Muscle layer of duodenum (tissue), 2 donors: ENCODE measurements around the gene MORN4.

Source experiments
- H3K27ac ChIP-seq: one replicate; pipeline ENCODE4 v1.7.0; 2013; ENCODE audit warnings: mild to moderate bottlenecking, low read length
- H3K27me3 ChIP-seq: one replicate; pipeline ENCODE4 v1.7.0; 2013; ENCODE audit warnings: low read depth, mild to moderate bottlenecking, control low read depth, low read length
- H3K36me3 ChIP-seq, 2 donors: one replicate each; pipeline ENCODE4 v1.7.0; 2013; ENCODE audit warnings: low read length in 2 of 2, control low read depth in 1 of 2, mild to moderate bottlenecking in 1 of 2; ENCODE audit not compliant: insufficient read depth in 2 of 2, control insufficient read depth in 1 of 2
- H3K4me1 ChIP-seq, 2 donors: one replicate each; pipeline ENCODE4 v1.7.0; 2013; ENCODE audit warnings: low read length in 2 of 2, mild to moderate bottlenecking in 2 of 2, control low read depth in 1 of 2, moderate library complexity in 1 of 2; ENCODE audit not compliant: insufficient read depth in 2 of 2, control insufficient read depth in 1 of 2
- H3K4me3 ChIP-seq, 2 donors: one replicate each; pipeline ENCODE4 v1.7.0; 2013; ENCODE audit warnings: low read length in 2 of 2, low read depth in 1 of 2, mild to moderate bottlenecking in 1 of 2
- H3K9me3 ChIP-seq, 2 donors: one replicate each; pipeline ENCODE4 v1.7.0; 2013; ENCODE audit warnings: low read length in 2 of 2, control low read depth in 1 of 2, mild to moderate bottlenecking in 1 of 2; ENCODE audit not compliant: control insufficient read depth in 1 of 2
- donor health status: healthy.

MORN4 gene

GRCh38 chr10:97570146-97570788 is 63.0 kb downstream of the MORN4 start:
- Histone ChIP-seq H3K4me3 (no peak overlapping the region), H3K27me3 (no peaks in the 10 kb centered on the region), H3K27ac (no peak overlapping the region)

GRCh38 chr10:97567891-97568290 is 65.4 kb downstream of the MORN4 start:
- Histone ChIP-seq H3K36me3 (peaks cover 5 to 27% of the 10 kb centered on the region in 2 donors), H3K27me3 (no peaks in the 10 kb centered on the region), H3K9me3 (no peaks in the 10 kb centered on the region), H3K4me1 (peaks cover 0 to 7% of the 10 kb centered on the region in 2 donors), H3K4me3 (no peak overlapping the region), H3K27ac (no peak overlapping the region)

More at GRCh38 chr10:97570146-97570788, 63.0 kb downstream of the MORN4 start:
- Histone ChIP-seq H3K9me3 (no peaks in the 10 kb centered on the region), H3K36me3 (peaks cover 5 to 27% of the 10 kb centered on the region in 2 donors), H3K4me1 (peaks cover 0 to 8% of the 10 kb centered on the region in 2 donors)

GRCh38 chr10:97566336-97566996 is 66.8 kb downstream of the MORN4 start:
- no peaks in the 10 kb centered on the region for H3K9me3 ChIP-seq
- H3K4me3 ChIP-seq, result no peak overlapping the region
- H3K27ac ChIP-seq, result no peak overlapping the region

GRCh38 chr10:97564776-97565175 is 68.5 kb downstream of the MORN4 start:
- H3K9me3 ChIP-seq, result no peaks in the 10 kb centered on the region
- peaks cover 5 to 12% of the 10 kb centered on the region in 2 donors for H3K36me3 ChIP-seq
- H3K27ac ChIP-seq, result no peak overlapping the region
- H3K4me3 ChIP-seq, result no peak overlapping the region
- H3K4me1 ChIP-seq, result no peaks in the 10 kb centered on the region
- no peaks in the 10 kb centered on the region for H3K27me3 ChIP-seq

More at GRCh38 chr10:97566336-97566996, 66.8 kb downstream of the MORN4 start:
- Histone ChIP-seq H3K36me3 (peaks cover 5 to 27% of the 10 kb centered on the region in 2 donors), H3K4me1 (no peaks in the 10 kb centered on the region), H3K27me3 (no peaks in the 10 kb centered on the region)
